CD4-positive, alpha-beta T cell treated with Interleukin-17A for 1 hour (primary cell): ENCODE data around the gene SLIT3.

Experiments used
- DNase-seq: peaks from one replicate; pipeline ENCODE4 v3.0.0-alpha.2; 2020

The SLIT3 gene

DNA sequence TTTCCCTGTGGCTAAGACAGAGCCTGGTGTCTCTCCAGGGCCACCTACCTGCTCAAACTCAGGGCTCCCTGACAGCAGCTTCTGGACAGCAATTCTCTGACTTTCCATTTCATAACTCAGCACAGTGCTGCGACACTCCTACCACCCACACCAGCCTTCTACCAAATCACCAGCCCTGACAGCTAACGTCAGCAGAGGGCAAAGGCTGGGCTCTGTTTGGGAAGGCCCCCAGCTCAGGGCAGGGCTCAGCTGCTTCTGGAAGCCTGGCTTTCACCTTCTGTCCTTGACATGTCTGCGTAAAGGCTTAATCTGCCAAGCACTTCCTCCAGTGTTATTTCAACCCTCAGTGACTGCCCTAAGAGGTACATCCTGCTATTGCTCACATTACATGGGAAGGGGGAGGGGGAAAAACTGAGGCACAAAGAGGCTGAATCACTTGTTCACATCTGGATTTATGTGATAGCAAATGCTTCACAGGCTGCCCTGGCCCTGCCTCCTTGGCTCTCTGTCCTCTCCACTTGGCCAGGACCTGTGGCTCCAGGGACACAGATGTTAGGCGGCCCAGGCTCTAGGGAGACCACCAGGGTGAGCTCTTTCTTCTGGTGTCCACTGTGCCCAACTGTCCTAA lies 619.3 kb downstream of the SLIT3 start:
- no peak for DNase-seq

DNA sequence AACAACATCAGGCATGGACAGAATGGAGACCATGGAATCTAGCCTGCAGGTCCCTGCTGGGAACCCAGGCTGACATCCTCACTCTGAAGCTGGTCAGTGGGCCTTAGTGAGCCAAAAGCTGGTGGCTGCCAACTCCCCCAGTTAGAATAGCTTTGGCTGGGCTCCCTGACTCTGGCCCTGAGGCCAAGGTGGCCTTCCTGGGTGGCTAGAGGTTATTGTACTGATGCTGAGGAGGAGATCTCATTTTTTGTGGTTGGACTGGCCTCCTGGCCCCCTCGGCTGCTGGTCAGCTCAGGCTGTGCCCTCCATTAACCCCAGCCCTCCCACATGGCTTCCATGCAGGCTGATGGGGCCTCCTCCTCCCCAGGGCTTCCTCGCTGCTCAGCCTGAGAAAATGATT lies 620.5 kb downstream of the SLIT3 start:
- no peak for DNase-seq

DNA sequence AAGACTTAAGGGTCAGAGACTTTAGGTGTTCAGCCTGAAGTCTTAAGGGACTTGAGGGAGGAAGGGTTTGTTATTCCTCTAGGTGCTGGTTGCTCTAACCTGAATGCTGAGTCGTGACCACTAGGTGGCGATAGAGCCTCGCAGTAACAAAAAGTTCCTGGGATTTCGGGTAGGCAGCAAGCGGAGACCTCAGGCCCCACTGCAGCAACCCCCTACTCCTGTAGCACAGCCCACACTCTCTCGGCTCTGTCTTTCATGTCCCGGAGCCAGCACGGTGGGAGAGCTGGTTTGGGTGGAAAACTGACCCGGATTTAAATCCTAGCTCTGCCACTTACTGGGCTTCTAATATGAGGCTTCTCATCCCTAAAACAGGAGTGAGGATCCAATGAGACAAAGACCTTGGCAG lies 621.4 kb downstream of the SLIT3 start:
- DNase-seq: peak; percentile 52

DNA sequence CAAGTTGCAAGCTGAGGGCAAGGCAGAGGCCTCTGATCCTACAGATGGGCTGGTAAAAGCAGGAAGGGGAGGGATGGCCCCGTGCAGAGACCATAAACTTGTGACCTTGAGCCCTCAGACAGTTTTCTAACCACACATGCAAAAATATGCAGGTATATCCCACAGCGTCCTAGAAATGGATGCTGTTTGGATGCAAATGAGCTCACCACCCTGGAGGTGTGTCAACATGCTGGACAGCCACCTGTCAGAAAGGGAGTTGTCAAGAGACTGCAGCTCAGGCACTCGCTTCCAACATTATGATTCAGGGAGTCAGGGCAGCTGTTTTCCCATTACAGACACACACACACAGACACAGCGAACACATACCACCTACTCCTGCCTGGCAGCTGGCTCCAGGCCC lies 624.4 kb downstream of the SLIT3 start:
- DNase-seq: no peak

DNA sequence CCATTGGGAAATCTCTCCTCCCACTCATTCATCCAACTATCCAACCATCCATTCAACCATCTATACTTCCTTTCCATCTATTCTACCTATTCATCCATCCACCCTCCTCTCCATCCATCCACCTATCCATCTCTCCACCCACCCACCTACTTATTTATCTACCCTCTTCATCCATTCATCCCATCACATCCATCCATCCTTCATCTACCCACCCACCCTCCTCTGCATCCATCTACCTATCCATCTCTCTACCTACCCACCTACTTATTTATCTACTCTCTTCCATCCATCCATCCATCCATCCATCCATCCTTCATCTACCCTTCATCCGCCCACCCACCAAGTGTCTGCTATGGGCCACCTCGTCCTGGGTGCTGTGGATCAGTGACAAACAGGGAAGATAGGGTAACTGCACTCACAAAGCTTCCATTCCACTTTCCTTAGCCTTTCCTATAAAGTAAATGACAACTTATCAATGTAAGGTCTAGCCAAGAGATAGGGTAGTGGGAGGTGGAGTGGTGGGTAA lies 625.0 kb downstream of the SLIT3 start:
- DNase-seq: no peak

DNA sequence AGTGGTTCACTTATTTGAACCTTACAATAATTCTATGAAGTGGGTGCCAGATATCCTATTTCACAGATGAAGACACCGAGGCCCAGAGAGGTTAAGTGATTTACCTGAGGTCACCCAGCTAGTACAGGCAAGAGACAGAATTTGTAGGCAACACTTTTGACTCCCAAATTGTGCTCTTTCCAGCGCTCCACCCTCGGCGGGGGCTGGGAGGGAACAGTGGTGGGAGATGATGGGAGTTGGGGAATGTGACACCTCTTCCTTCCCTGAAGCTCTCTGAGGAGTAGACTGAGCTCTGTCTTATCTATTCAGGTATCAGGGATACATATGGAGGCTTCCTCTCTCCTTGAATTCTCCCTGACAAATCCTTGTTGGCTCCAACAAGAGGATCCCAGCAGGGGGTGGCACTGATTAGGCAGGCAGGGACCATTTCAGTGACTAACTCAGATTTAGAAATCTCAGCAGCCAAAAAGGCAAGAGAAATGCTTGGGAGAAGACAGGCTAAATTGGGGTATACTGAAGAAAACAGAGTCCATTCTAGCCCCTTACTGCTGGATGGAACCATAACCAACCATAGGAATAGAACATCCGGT lies 626.0 kb downstream of the SLIT3 start:
- DNase-seq: no peak

DNA sequence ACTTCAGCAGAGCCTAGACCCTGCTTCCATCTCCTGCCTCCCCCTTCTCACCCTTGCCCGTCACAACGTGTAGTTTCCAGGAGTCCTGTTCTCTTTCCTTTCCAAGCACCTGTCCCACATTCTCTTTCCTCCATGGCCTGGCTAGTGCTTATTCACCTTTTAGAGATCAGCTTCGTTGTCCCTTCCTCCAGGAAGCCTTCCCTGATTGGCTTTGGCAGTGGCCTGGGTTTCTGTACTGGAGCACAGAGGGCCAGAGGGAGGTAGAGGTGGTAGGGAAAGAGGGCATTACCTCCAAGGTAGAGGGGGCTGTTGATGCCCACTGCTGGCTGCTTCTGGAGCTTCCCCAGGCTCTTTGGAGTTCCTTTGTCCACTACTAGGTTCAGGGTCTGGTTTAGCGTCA lies 628.1 kb downstream of the SLIT3 start:
- no peak for DNase-seq

DNA sequence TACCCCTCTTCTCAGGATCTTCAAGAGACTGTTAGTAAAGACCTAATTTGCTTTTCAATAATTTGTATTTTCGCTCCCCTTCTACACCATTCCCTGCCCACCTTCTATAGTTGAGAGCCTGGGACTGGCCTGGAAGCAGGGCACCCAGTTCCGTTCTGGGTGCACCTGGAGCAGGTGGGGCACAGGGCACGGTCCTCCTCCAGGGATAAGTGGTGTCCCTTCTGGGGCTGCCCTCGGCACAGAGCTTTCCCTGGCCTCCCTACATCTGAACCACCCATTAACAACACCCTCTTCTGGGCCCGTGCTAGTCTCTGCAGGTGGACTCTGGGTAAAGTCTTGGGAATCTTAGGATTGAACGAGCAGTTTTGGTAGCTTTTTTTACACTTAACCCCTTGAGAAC lies 628.9 kb downstream of the SLIT3 start:
- DNase-seq: no peak

DNA sequence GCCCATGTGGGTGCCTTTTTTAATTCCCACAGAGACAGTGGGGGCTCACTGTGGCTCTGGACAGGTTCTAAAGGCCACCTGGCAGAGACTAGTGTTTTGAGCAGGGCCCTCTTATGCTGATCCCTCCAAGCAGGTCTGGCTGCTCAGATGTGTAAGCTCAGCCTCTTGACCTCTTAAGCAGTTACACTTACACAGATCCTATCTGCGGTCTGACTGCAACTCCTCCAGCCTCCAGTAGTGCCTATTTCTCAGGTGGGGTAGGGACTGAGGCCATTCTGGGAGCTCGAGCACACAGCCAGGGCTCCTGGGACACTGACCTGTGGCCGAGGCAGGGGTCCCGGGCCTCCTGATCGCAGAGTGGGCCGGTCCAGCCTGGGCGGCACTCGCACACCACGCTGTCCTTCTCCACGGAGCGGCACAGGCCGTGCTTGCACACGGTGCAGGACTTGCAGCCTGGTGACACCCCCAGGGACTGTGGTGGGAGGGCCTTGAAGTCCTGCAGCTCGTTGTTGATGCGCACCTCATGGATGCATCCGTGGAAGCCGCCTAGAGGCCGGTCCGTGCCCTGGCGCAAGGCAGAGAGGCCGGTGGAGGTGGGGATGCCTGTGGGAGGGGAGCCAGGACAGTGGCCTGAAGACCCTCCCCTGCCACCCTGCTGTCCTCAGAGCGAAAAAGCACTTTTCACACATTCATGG lies 629.9 kb downstream of the SLIT3 start:
- DNase-seq: no peak

DNA sequence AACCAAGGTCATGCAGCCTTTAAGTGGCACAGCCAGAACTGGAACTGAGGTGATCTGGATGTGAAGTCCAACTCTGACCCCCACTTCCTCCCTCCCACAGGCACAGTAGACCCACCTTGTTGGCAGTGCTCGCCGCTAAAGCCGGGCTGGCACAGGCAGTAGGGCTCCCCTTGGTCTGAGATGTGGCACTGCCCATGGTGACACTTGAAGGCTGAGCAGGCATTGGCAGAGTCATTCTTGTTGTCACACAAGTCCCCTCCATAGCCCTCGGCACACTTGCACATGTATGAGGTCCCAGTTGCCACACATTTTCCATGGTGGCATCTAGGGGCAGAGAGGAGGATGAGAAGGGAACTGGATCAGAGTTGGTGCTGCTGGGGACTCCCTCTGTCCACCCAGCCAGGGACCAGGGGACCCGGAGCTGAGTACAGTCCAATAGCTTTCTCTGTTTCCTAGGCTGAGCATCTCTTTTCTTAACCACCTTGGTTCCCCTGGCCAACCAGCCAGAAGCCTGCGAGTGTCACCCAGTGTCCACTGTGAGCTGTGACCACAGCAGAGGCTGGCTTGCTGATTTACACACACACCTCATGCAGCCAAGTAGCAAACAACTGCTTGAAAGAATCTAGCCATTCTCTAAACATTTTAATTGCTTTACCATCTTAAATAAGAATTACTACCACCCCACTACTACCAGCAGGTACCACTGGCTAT lies 631.1 kb downstream of the SLIT3 start:
- no peak for DNase-seq

DNA sequence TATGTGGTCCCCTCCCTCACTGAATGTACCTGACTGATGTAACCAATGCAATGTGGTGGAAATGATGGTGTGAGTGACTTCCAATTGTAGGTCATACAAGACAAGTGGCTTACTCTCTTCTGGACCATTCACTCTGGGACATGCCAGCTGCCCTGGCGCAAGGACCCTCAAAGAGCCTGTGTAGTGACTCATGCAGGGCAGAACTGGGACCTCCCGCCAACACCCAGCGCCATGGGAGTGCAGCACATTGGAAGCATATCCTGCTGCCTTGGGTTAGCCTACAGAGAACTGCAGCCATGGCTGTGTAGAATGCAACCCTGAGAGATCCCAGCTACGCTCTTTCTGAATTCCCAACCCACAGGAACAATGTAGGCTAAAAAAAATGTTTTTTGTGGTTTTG lies 631.8 kb downstream of the SLIT3 start:
- DNase-seq: no peak

DNA sequence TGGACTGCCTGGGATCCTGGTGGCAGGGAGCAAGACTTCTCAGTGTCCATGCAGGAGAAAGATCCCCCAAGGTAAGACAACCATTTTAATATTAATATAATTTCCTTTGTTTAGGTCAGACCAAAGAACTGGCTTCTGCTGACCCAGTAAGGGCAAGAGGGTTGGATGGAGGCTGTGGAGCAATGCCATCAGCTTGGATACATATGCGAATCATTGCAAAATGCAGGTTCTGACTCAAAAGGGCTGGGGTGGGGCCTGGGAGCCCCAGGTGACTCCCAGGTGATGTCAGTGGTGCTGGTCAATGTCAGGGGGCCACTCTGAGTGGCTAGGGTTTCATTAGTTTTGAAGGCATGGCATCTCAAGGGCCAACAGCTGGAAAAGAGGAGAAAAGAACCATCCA lies 632.9 kb downstream of the SLIT3 start:
- no peak for DNase-seq

DNA sequence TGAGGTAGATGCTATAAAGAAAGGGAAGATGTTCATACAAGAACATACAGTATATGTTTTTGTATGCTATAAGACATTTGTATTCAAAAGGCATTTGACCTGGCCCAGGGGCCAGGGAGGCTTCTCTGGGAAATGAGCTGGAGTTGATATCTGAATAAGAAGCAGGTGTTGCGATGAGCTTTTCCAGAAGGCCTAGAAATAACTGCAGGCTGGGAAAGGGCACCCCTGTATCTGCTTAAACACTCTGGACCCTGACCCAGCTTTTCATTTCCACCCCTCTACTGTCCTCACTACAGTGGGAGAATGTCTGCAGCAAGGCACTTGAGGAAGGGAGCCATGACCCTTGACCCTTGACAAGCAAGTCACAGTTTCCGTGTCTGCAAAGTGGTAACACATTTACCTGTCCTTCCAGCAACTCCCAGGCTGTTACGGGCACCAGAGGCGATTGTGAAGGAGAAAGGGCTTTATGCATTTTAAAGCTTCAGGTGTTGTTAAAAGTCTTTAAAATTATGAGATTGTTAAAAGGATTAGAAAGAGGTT lies 633.6 kb downstream of the SLIT3 start:
- DNase-seq: no peak

DNA sequence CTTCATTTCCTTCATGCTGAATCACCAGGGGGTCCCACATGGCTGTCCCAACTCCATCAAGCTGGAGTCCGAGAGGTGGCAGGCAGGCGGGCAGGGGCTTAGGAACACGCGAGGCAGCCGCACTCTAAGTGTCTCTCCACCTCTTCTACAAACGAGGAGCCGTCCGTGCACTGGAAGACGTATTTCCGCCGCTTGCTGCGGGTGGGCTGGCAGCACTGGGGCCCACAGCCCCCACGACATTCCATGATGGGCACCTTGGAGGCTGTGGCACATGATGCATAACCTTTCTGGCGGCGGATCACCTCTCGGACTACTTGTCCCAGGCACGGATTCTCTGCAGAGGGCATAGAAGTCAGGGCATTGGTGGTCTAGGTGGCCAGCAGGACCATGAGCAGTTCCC lies 634.6 kb downstream of the SLIT3 start:
- no peak for DNase-seq

DNA sequence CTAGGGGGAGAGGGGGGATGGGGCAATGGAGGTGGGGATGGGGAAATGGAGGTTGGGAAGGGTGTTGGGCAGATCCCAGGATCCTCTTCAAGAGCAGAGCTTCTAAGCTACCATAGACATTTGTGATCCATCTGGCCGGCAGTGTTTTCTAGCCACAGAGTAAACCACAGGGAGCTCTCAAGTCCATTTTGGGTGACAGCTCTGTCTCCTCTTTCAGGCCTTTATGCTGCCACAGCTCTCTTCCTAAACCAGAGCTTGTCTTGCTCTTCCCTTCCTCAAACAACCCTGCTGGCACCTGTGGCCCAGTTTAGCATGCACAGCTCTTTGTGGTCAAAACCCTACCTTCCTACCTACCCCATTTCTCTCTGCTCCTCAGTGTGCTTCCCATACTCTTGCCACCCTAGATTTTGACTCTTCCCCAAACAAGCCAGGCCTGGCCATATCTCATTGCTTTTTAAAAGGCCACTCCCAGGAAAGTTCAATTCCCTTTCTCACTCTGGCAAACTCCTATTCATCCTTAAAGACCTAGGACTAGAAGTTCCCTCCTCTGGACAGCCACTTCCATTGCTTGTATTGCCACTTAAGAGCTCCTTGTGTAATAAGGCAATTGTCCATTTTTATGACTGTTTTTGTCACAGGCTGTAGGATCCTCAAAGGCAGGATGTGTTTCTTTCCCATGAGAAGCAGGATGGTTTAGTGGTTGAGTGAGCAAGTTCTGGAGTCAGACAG lies 637.5 kb downstream of the SLIT3 start:
- no peak for DNase-seq

DNA sequence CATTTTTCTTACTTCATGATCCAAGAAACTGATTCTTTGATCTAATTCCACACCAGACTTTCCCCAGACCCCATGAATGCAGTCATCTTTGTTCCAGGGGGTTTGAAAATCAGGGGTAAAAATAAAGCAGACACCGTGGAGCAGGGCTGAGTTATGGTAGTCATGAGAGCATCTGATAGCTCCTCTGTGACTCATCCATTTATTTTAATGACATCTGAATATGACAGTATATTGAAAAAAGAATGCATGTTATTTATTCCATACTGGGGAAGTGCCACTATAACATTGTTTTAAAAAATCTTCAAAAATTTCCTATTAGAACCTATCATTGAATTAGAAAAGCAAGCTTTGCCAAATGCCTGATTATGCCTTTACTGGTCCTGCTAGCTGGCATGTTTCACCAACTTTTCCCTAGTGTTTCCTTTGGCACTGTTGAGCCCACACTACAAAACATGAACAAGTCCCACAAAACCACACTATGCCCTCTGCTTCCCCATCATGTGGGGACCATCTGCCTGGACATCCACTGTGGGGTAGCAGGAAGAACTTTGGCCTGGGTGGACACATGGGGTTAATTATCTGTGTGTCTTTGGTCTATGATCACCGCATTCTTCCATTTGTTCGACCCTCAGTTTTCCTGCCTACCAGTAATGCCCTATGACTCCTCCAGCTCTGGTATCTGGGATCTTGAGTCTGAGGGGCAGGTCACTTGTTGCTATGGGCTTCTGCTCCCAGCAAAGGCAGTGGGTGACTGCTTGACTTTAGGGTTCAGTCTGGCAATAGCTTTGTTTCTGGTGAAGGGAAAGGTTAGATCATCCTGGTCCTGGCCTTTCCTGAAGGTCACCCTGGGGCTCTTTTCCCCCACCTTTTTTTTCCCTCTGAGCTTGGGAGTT lies 639.1 kb downstream of the SLIT3 start:
- DNase-seq: no peak

DNA sequence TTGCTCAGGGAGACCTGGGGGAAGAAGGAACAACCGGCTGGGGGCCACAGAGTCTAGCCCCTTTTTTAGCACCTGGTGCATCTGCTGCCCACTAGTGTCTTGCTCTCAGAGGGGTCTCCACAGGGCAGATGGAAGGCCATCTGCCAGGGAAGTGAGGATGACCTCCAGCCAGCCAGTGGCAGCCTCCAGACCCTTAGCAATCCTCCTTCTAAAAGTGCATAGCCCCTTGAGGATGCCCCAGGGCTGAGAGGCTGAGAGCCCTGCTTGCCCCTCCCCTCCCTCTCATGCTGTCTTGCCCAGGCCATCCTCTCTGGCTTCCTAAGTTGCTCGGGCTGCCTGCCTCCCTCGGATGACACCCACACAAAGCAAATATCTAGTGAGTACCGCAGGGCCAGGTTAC lies 640.2 kb downstream of the SLIT3 start:
- no peak for DNase-seq

DNA sequence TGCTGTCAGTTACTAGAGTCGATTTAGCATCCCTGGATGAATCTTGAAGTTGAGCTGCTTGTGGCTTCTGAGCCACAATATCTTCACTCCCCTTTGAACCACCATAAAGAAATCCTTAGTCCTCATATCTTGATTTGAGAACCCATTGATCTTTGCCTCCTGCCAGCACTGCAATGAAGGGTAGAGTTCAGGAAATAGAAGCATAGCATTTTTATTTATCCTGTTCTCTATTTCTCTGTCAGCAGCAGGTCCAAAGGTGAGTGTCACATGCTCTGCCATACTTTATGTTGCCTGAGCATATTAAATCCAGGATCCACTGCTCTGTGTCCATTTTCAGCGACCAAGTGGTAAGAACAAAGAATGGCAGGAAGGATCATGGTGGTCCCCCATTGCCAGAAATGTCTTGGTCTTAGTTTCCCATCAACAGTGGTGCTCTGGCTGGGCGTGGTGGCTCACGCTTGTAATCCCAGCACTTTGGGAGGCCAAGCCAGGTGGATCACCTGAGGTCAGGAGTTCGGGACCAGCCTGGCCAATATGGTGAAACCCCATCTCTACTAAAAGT lies 641.6 kb downstream of the SLIT3 start:
- DNase-seq: no peak

DNA sequence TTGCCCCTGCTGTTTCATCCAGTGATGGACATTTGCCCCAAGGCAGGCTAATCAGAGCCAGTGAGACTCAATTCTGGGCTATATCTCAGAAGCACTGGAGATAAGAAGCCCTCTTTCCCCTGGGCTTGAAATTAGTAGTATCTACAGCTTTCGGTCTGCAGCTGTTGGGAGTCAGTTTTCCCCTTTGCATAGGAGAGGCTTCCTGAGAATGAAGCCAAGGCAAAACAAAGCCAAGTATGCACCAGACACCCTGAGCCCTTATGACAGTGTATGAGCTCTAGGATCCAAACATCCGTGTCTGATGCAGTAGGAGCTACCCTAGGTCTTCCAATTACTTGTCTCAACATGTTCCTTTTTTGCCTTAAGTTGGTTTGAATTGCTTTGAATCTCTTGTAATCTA lies 642.5 kb downstream of the SLIT3 start:
- no peak for DNase-seq

DNA sequence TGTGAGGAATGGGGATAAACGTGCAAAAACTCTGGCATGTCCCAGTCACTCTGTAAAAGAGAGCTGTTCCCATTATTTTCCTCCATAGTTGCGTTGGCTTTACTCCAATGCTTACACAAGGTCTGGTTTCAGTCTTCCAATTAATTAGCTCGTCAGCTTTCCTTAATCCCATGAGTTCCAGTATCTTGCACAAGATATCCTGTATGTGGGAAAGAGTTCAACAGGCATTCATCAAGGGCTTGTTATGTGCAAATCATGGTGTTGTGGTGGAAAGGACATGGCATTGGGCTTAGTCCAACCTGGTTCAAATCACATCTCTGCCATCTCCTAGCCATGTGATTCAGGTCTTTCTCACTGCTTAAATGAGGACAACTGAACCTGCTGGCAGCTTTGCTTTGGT lies 644.3 kb downstream of the SLIT3 start:
- DNase-seq: no peak

DNA sequence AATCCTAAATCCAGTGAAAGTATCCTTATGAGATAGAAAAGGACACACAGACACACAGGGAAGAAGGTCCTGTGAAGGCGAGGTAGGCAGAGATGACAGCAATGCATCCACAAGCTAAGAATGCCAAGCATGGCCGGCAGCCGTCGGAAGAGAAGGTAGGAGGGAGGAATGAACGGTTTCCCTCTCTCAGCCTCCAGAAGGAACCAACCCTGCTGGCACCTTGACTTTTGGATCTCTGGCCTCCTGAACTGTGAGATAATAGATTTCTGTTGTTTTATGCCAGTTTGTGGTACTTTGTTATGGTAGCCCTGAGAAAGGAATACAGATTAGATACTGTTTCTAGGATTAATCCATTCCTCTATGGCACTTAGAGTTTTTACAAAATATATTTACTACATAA lies 645.6 kb downstream of the SLIT3 start:
- DNase-seq: no peak
